Tibial nerve (tissue), 4 donors: ENCODE results near the gene NCAPG2.

Experiments
- CTCF ChIP-seq, 5 experiments: fragments of 200-600 bp in 3 of 5; fragments of 450-650 bp in 2 of 5; sonication (generic) in 3 of 5; IDR thresholded peaks; one replicate each; pipeline ENCODE4 v1.5.1; 2016 to 2019; ENCODE audit warnings: antibody characterized with exemption in 5 of 5, mild to moderate bottlenecking in 3 of 5, moderate library complexity in 2 of 5
- EP300 ChIP-seq, 2 donors: sonication (generic); formaldehyde crosslinking; IDR thresholded peaks; one replicate each; pipeline ENCODE4 v1.6.1; 2017; ENCODE audit warnings: antibody characterized with exemption in 2 of 2, mild to moderate bottlenecking in 1 of 2
- POLR2A ChIP-seq, 2 donors: fragments of 450-650 bp; IDR thresholded peaks; one replicate each; pipeline ENCODE4 v1.6.1; 2017; ENCODE audit warnings: antibody characterized with exemption in 2 of 2, mild to moderate bottlenecking in 2 of 2, moderate library complexity in 2 of 2

- TF ChIP-seq CTCF (IDR thresholded peaks at IDR 0.05) (no peak), POLR2A (IDR thresholded peaks at IDR 0.05) (no peak), EP300 (IDR thresholded peaks at IDR 0.05) (no peak)
Observed at GRCh38 chr7:158602041-158602440, 102.6 kb downstream of the NCAPG2 start.
